Ovary (tissue), 3 donors: Measurements from ENCODE around the gene RNF151.

Experiments used
- CTCF ChIP-seq, 3 donors: fragments of 450-650 bp in 2 of 3; fragments of 200-600 bp in 1 of 3; IDR thresholded peaks; one replicate each; pipeline versions ENCODE4 v1.5.1 to v1.8.0; 2016 to 2022; ENCODE audit warnings: antibody characterized with exemption in 3 of 3, mild to moderate bottlenecking in 1 of 3
- EP300 ChIP-seq: sonication (generic); formaldehyde crosslinking; IDR thresholded peaks from one replicate; pipeline ENCODE4 v1.6.1; 2017; ENCODE audit warnings: antibody characterized with exemption
- POLR2A ChIP-seq: fragments of 450-650 bp; IDR thresholded peaks from one replicate; pipeline ENCODE4 v1.6.1; 2017; ENCODE audit warnings: antibody characterized with exemption, mild to moderate bottlenecking, moderate library complexity
- donor health status: DM: no; HTN: no; CAD: no.

- TF ChIP-seq CTCF (IDR thresholded peaks at IDR 0.05) = no peak
- TF ChIP-seq POLR2A = no peak
- no peak for TF ChIP-seq EP300
Measured at GRCh38 chr16:1982991-1983543, 16.4 kb downstream of the RNF151 start.
